Endodermal cell (in vitro differentiated cells): ENCODE measurements around the gene COLQ. TPM values are rescaled to one million over a fixed set of nuclear protein-coding genes. Genes with fewer than 3 reads are reported as not detected.
"Not testable (repeated sequence)": the region's sequence is repeated elsewhere in the genome, so short reads cannot be mapped to it uniquely, and the experiment has no call there.

Experiments used
- DNase-seq: peaks from one replicate; pipeline ENCODE4 v3.0.0-alpha.2; 2017
- H3K27ac ChIP-seq: 2 replicates; pipeline ENCODE4 v1.5.1; 2013; ENCODE audit warnings: mild to moderate bottlenecking, low read depth, low read length, moderate library complexity
- H3K27me3 ChIP-seq: 2 replicates; pipeline ENCODE4 v1.6.1; 2013; ENCODE audit warnings: mild to moderate bottlenecking, low read length, moderate library complexity; ENCODE audit not compliant: insufficient read depth, control insufficient read depth, poor library complexity, severe bottlenecking
- H3K36me3 ChIP-seq: 2 replicates; pipeline ENCODE4 v1.7.0; 2013; ENCODE audit warnings: mild to moderate bottlenecking, low read length, moderate library complexity; ENCODE audit not compliant: control insufficient read depth, insufficient read depth
- H3K4me1 ChIP-seq: one replicate; pipeline ENCODE4 v1.7.0; 2013; ENCODE audit warnings: low read length; ENCODE audit not compliant: control insufficient read depth, insufficient read depth
- H3K4me3 ChIP-seq: 2 replicates; pipeline ENCODE4 v1.5.1; 2013; ENCODE audit warnings: mild to moderate bottlenecking, low read length, moderate library complexity
- H3K9ac ChIP-seq: 2 replicates; pipeline ENCODE4 v1.6.1; 2013; ENCODE audit warnings: mild to moderate bottlenecking, low read length, moderate library complexity; ENCODE audit not compliant: poor library complexity, severe bottlenecking; ENCODE audit errors: extremely low read depth
- H3K9me3 ChIP-seq: 2 replicates; pipeline ENCODE4 v1.6.1; 2013; ENCODE audit warnings: mild to moderate bottlenecking, low read length, moderate library complexity; ENCODE audit not compliant: control insufficient read depth
- H3K27ac Mint-ChIP-seq: 2 replicates; pipeline ENCODE4 v1.8.0; 2020; ENCODE audit warnings: mixed read lengths
- H3K27me3 Mint-ChIP-seq: 2 replicates; pipeline ENCODE4 v1.8.0; 2021; ENCODE audit warnings: mild to moderate bottlenecking, mixed read lengths; ENCODE audit not compliant: insufficient read depth
- H3K36me3 Mint-ChIP-seq: 2 replicates; pipeline ENCODE4 v1.8.0; 2020; ENCODE audit warnings: low read depth, mixed read lengths
- H3K4me1 Mint-ChIP-seq: 2 replicates; pipeline ENCODE4 v1.8.0; 2020; ENCODE audit warnings: mixed read lengths
- H3K4me3 Mint-ChIP-seq: 2 replicates; pipeline ENCODE4 v1.8.0; 2020; ENCODE audit warnings: mild to moderate bottlenecking, moderate library complexity, mixed read lengths
- H3K9me3 Mint-ChIP-seq: 2 replicates; pipeline ENCODE4 v1.8.0; 2020; ENCODE audit warnings: mild to moderate bottlenecking, mixed read lengths
- CTCF ChIP-seq: fragments of 200-600 bp; sonication (generic); conservative IDR thresholded peaks from 2 replicates; pipeline ENCODE4 v1.5.0; 2021; ENCODE audit warnings: antibody characterized with exemption, mild to moderate bottlenecking
- WGBS, 2 experiments: methylation state at CpG; one replicate each; pipeline versions ENCODE4 v1.1.5 to v1.1.7; 2013; ENCODE audit warnings: missing lambda C conversion rate in 2 of 2, mixed read lengths in 1 of 2; ENCODE audit not compliant: insufficient coverage in 1 of 2, insufficient read length in 1 of 2; 5-methylcytosine and 5-hydroxymethylcytosine counted together
- total RNA-seq, 2 donors: library from RNA; stranded (reverse); fragmentation: NEBNext Ultra II Directional in 1 of 2; extraction: Animal tissue kit (Norgen Biotek cat#: 25700) in 1 of 2; gene quantifications; 2 replicates in 1 of 2; 3 replicates in 1 of 2; pipeline ENCODE4 v1.2.1, GENCODE V29; 2021

The COLQ gene
- total RNA-seq, 2 donors from 2014 or later = 3.1 to 7.3 TPM

GRCh38 chr3:15458212-15458780 lies 63.2 kb downstream of the COLQ start:
- Mint-ChIP-seq H3K4me1 (no peaks in the 10 kb centered on the region), H3K4me3 (no peak overlapping the region), H3K27ac (no peak overlapping the region), H3K9me3 (no peaks in the 10 kb centered on the region), H3K36me3 (peaks cover 4% of the 10 kb centered on the region), H3K27me3 (peaks cover 2% of the 10 kb centered on the region)
- Histone ChIP-seq H3K27me3 (no peaks in the 10 kb centered on the region), H3K9ac (no peak overlapping the region), H3K4me3 (no peak overlapping the region), H3K36me3 (no peaks in the 10 kb centered on the region), H3K27ac (no peak overlapping the region), H3K4me1 (no peaks in the 10 kb centered on the region), H3K9me3 (no peaks in the 10 kb centered on the region)
- TF ChIP-seq CTCF = no peak
- WGBS, 2 experiments = 92% methylated on average over 5 to 7 of the region's 7 CpGs
- no peak for DNase-seq

GRCh38 chr3:15456915-15457314 lies 64.6 kb downstream of the COLQ start:
- H3K9ac ChIP-seq, H3K36me3 Mint-ChIP-seq, H3K9me3 ChIP-seq, H3K27ac ChIP-seq, H3K4me1 ChIP-seq, H3K9me3 Mint-ChIP-seq, H3K27me3 Mint-ChIP-seq, H3K4me3 ChIP-seq, H3K4me3 Mint-ChIP-seq, H3K27ac Mint-ChIP-seq, H3K4me1 Mint-ChIP-seq, H3K36me3 ChIP-seq, H3K27me3 ChIP-seq: not testable (repeated sequence)
- WGBS, 2 experiments = 84 to 93% methylated on average over 4 to 10 of the region's 10 CpGs
- DNase-seq = peak; percentile 1

- Mint-ChIP-seq H3K4me3 (no peak overlapping the region), H3K27ac (no peak overlapping the region), H3K36me3 (peaks cover 4% of the 10 kb centered on the region), H3K4me1 (no peaks in the 10 kb centered on the region), H3K27me3 (no peaks in the 10 kb centered on the region), H3K9me3 (no peaks in the 10 kb centered on the region)
- Histone ChIP-seq H3K27me3 (no peaks in the 10 kb centered on the region), H3K4me1 (no peaks in the 10 kb centered on the region), H3K9ac (no peak overlapping the region), H3K9me3 (no peaks in the 10 kb centered on the region), H3K36me3 (no peaks in the 10 kb centered on the region), H3K4me3 (no peak overlapping the region), H3K27ac (no peak overlapping the region)
- WGBS, 2 experiments = 93 to 94% methylated on average over 2 of the region's 2 CpGs
- TF ChIP-seq CTCF = no peak
- DNase-seq = peak; percentile 33
These were observed 65.2 kb downstream of the COLQ start for GRCh38 chr3:15456321-15456720.

GRCh38 chr3:15455756-15456155 lies 65.8 kb downstream of the COLQ start:
- H3K36me3 Mint-ChIP-seq = peaks cover 4% of the 10 kb centered on the region
- no peak for TF ChIP-seq CTCF
- no peaks in the 10 kb centered on the region for H3K4me1 Mint-ChIP-seq
- Histone ChIP-seq H3K4me1 (no peaks in the 10 kb centered on the region), H3K9ac (no peak overlapping the region), H3K27ac (no peak overlapping the region), H3K27me3 (no peaks in the 10 kb centered on the region), H3K4me3 (no peak overlapping the region), H3K9me3 (no peaks in the 10 kb centered on the region), H3K36me3 (no peaks in the 10 kb centered on the region)
- no peaks in the 10 kb centered on the region for H3K27me3 Mint-ChIP-seq
- DNase-seq = peak; percentile 35
- WGBS, 2 experiments = 93 to 97% methylated on average over 5 to 7 of the region's 7 CpGs
- H3K9me3 Mint-ChIP-seq = no peaks in the 10 kb centered on the region
- no peak overlapping the region for H3K27ac Mint-ChIP-seq
- no peak overlapping the region for H3K4me3 Mint-ChIP-seq
